SU-DHL-6 (cell line): ENCODE results near the gene DDR2.

Experiments used
- H2AFZ ChIP-seq: fragments of 200-600 bp; sonication (generic); 2 replicates; pipeline ENCODE4 v1.6.1; 2014; ENCODE audit warnings: low read depth, mild to moderate bottlenecking, moderate library complexity, mixed read lengths, antibody characterized with exemption, low read length; ENCODE audit not compliant: severe bottlenecking
- H3F3A ChIP-seq: fragments of 200-600 bp; shearing (Covaris generic); 2 replicates; pipeline ENCODE4 v1.6.0; 2016; ENCODE audit warnings: antibody characterized with exemption, mild to moderate bottlenecking; ENCODE audit not compliant: insufficient read depth
- H3K27ac ChIP-seq: fragments of 200-600 bp; sonication (generic); 2 replicates; pipeline ENCODE4 v1.5.1; 2016; ENCODE audit warnings: low read depth, mild to moderate bottlenecking, low read length, moderate library complexity, mixed read lengths
- H3K27me3 ChIP-seq: fragments of 200-600 bp; sonication (generic), shearing (Covaris generic); 2 replicates; pipeline ENCODE4 v1.6.0; 2014; ENCODE audit warnings: mild to moderate bottlenecking, low read length
- H3K36me3 ChIP-seq: fragments of 200-600 bp; sonication (generic); 2 replicates; pipeline ENCODE4 v1.6.1; 2014; ENCODE audit warnings: mild to moderate bottlenecking, low read length, mixed read lengths
- H3K4me2 ChIP-seq: fragments of 300-600, 200-600 bp; shearing (Covaris generic), sonication (generic); 2 replicates; pipeline ENCODE4 v1.6.0; 2014; ENCODE audit warnings: low read length, low read depth, mild to moderate bottlenecking; ENCODE audit not compliant: poor library complexity, severe bottlenecking
- H3K4me3 ChIP-seq: fragments of 200-600 bp; sonication (generic); 2 replicates; pipeline ENCODE4 v1.5.1; 2014; ENCODE audit warnings: antibody characterized with exemption, low read length, mild to moderate bottlenecking, mixed read lengths; ENCODE audit not compliant: insufficient read depth, poor library complexity, severe bottlenecking
- H3K79me2 ChIP-seq: fragments of 200-600 bp; sonication (generic); 2 replicates; pipeline ENCODE4 v1.6.1; 2014; ENCODE audit warnings: mild to moderate bottlenecking, low read length, moderate library complexity; ENCODE audit not compliant: insufficient read depth
- H3K9ac ChIP-seq: fragments of 200-600 bp; sonication (generic); 2 replicates; pipeline ENCODE4 v1.7.0; 2014; ENCODE audit warnings: mild to moderate bottlenecking, low read length
- H3K9me2 ChIP-seq: fragments of 200-600 bp; sonication (generic); replicated peaks from 2 replicates; pipeline ENCODE4 v1.6.1; 2014; ENCODE audit warnings: low read length; ENCODE audit not compliant: insufficient read depth
- H3K9me3 ChIP-seq: fragments of 200-600 bp; sonication (generic); 2 replicates; pipeline ENCODE4 v1.6.1; 2014; ENCODE audit warnings: low read length, mixed read lengths; ENCODE audit not compliant: insufficient read depth
- H4K20me1 ChIP-seq: fragments of 200-600 bp; sonication (generic); 2 replicates; pipeline ENCODE4 v1.6.1; 2014; ENCODE audit warnings: low read depth, mild to moderate bottlenecking, antibody characterized with exemption, low read length, moderate library complexity, mixed read lengths
- CTCF ChIP-seq: fragments of 200-600 bp; sonication (generic); IDR thresholded peaks from one replicate; pipeline ENCODE4 v1.5.1; 2017; ENCODE audit warnings: antibody characterized with exemption, mild to moderate bottlenecking, low read length, moderate library complexity; ENCODE audit not compliant: insufficient read depth, poor library complexity, severe bottlenecking
- EZH2phosphoT487 ChIP-seq: fragments of 200-600 bp; sonication (generic), shearing (Covaris generic); conservative IDR thresholded peaks from 2 replicates; pipeline ENCODE4 v1.6.1; 2018; ENCODE audit warnings: mild to moderate bottlenecking, antibody characterized with exemption, low read length, moderate library complexity, mixed read lengths

Gene DDR2

GRCh38 chr1:162716552-162716951 is 84.3 kb downstream of the DDR2 start:
- Histone ChIP-seq H3K27me3 (no peaks in the 10 kb centered on the region; the same call in 1 of the 2 replicates), H2AFZ (no peak overlapping the region), H3K9me2 (no peaks in the 10 kb centered on the region), H3K4me3 (no peak overlapping the region), H3K79me2 (no peaks in the 10 kb centered on the region), H3K36me3 (no peaks in the 10 kb centered on the region), H3K9me3 (no peaks in the 10 kb centered on the region), H3K9ac (no peak overlapping the region), H4K20me1 (no peaks in the 10 kb centered on the region), H3K4me2 (no peak overlapping the region), H3K27ac (no peak overlapping the region), H3F3A (no peaks in the 10 kb centered on the region)
- TF ChIP-seq EZH2phosphoT487 (no peak), CTCF (no peak)

- Histone ChIP-seq H3K9me3 (no peaks in the 10 kb centered on the region), H2AFZ (no peak overlapping the region), H3K27ac (no peak overlapping the region), H3K9me2 (no peaks in the 10 kb centered on the region), H3F3A (no peaks in the 10 kb centered on the region), H4K20me1 (no peaks in the 10 kb centered on the region), H3K36me3 (no peaks in the 10 kb centered on the region), H3K79me2 (no peaks in the 10 kb centered on the region), H3K9ac (no peak overlapping the region), H3K4me2 (no peak overlapping the region), H3K27me3 (no peaks in the 10 kb centered on the region; the same call in 1 of the 2 replicates), H3K4me3 (no peak overlapping the region)
- no peak for TF ChIP-seq EZH2phosphoT487
- TF ChIP-seq CTCF: no peak
Measured at GRCh38 chr1:162717548-162718184, 85.4 kb downstream of the DDR2 start.

- Histone ChIP-seq H4K20me1 (no peaks in the 10 kb centered on the region), H3K9ac (no peak overlapping the region), H3K9me3 (no peaks in the 10 kb centered on the region), H3K4me3 (no peak overlapping the region), H3K4me2 (no peak overlapping the region), H3K36me3 (no peaks in the 10 kb centered on the region), H3K9me2 (no peaks in the 10 kb centered on the region), H3F3A (no peaks in the 10 kb centered on the region), H2AFZ (no peak overlapping the region), H3K79me2 (no peaks in the 10 kb centered on the region), H3K27ac (no peak overlapping the region), H3K27me3 (no peaks in the 10 kb centered on the region; the same call in 1 of the 2 replicates)
- TF ChIP-seq CTCF (no peak), EZH2phosphoT487 (no peak)
Measured at GRCh38 chr1:162719678-162720077, 87.4 kb downstream of the DDR2 start.
